HAP-1 (cell line): ENCODE results near the gene RAMACL.

Experiments
- DNase-seq, 2 experiments: peaks; one replicate each; pipeline ENCODE4 v3.0.0-alpha.2; 2016 to 2020; ENCODE audit warnings: low spot score in 2 of 2
- H3K27me3 ChIP-seq: fragments of 250-450 bp; sonication (Bioruptor Pico); 2 replicates; pipeline ENCODE4 v1.5.1; 2020; ENCODE audit warnings: low read depth, mild to moderate bottlenecking, moderate library complexity
- H3K36me3 ChIP-seq: fragments of 250-450 bp; sonication (Bioruptor Pico); replicated peaks from 2 replicates; pipeline ENCODE4 v1.5.1; 2020; ENCODE audit warnings: mild to moderate bottlenecking
- H3K4me1 ChIP-seq: fragments of 250-450 bp; sonication (Bioruptor Pico); 2 replicates; pipeline ENCODE4 v1.5.1; 2020; ENCODE audit warnings: mild to moderate bottlenecking
- H3K4me3 ChIP-seq: fragments of 250-450 bp; sonication (Bioruptor Pico); 2 replicates; pipeline ENCODE4 v1.5.1; 2020; ENCODE audit warnings: mild to moderate bottlenecking, moderate library complexity
- H3K9me3 ChIP-seq: fragments of 250-450 bp; sonication (Bioruptor Pico); 2 replicates; pipeline ENCODE4 v1.5.1; 2020; ENCODE audit warnings: mild to moderate bottlenecking, moderate library complexity
- in situ Hi-C: fragments of 300-500 bp; cut with MboI; formaldehyde crosslinking; loops from 3 replicates; pipeline ENCODE4 v1.14.3; 2020; ENCODE audit warnings: low sequenced_read_pairs, inconsistent platforms, mixed read lengths

Gene RAMACL

GRCh38 chr6:166567107-166567506 lies 19.4 kb downstream of the RAMACL start:
- no peak for DNase-seq
- no peaks in the 10 kb centered on the region for H3K4me1 ChIP-seq
- H3K27me3 ChIP-seq = no peaks in the 10 kb centered on the region
- H3K9me3 ChIP-seq = no peaks in the 10 kb centered on the region
- H3K4me3 ChIP-seq = no peak overlapping the region
- in situ Hi-C loops = no loop called here
- no peaks in the 10 kb centered on the region for H3K36me3 ChIP-seq

GRCh38 chr6:166566026-166567011 lies 20.2 kb downstream of the RAMACL start:
- Histone ChIP-seq H3K4me3 (no peak overlapping the region), H3K9me3 (no peaks in the 10 kb centered on the region), H3K36me3 (no peaks in the 10 kb centered on the region), H3K4me1 (no peaks in the 10 kb centered on the region), H3K27me3 (no peaks in the 10 kb centered on the region)
- in situ Hi-C loops = no loop called here
- DNase-seq = no peak

- Histone ChIP-seq H3K4me3 (no peak overlapping the region), H3K36me3 (no peaks in the 10 kb centered on the region), H3K4me1 (peaks cover 7% of the 10 kb centered on the region), H3K27me3 (no peaks in the 10 kb centered on the region), H3K9me3 (no peaks in the 10 kb centered on the region)
- in situ Hi-C loops = no loop called here
- DNase-seq = no peak
Measured at GRCh38 chr6:166565084-166565967, 21.2 kb downstream of the RAMACL start.

GRCh38 chr6:166563805-166564204 lies 22.7 kb downstream of the RAMACL start:
- H3K9me3 ChIP-seq = no peaks in the 10 kb centered on the region
- in situ Hi-C loops = no loop called here
- H3K4me3 ChIP-seq = no peak overlapping the region
- H3K36me3 ChIP-seq = no peaks in the 10 kb centered on the region
- no peaks in the 10 kb centered on the region for H3K27me3 ChIP-seq
- H3K4me1 ChIP-seq = peaks cover 15% of the 10 kb centered on the region
- no peak for DNase-seq

GRCh38 chr6:166563200-166563599 lies 23.3 kb downstream of the RAMACL start:
- DNase-seq = no peak
- Histone ChIP-seq H3K9me3 (no peaks in the 10 kb centered on the region), H3K4me1 (peaks cover 15% of the 10 kb centered on the region), H3K27me3 (no peaks in the 10 kb centered on the region), H3K36me3 (no peaks in the 10 kb centered on the region), H3K4me3 (no peak overlapping the region)
- in situ Hi-C loops = no loop called here

- H3K36me3 ChIP-seq = no peaks in the 10 kb centered on the region
- in situ Hi-C loops = no loop called here
- DNase-seq = no peak
- H3K4me3 ChIP-seq = no peak overlapping the region
- H3K9me3 ChIP-seq = no peaks in the 10 kb centered on the region
- H3K27me3 ChIP-seq = no peaks in the 10 kb centered on the region
- H3K4me1 ChIP-seq = peaks cover 15% of the 10 kb centered on the region
Measured at GRCh38 chr6:166562726-166563125, 23.8 kb downstream of the RAMACL start.

- in situ Hi-C loops = no loop called here
- DNase-seq = no peak
- H3K4me3 ChIP-seq = no peak overlapping the region
- H3K27me3 ChIP-seq = no peaks in the 10 kb centered on the region
- no peaks in the 10 kb centered on the region for H3K9me3 ChIP-seq
- peaks cover 15% of the 10 kb centered on the region for H3K4me1 ChIP-seq
- no peaks in the 10 kb centered on the region for H3K36me3 ChIP-seq
Measured at GRCh38 chr6:166561771-166562359, 24.6 kb downstream of the RAMACL start.

- H3K4me1 ChIP-seq = peaks cover 15% of the 10 kb centered on the region
- H3K4me3 ChIP-seq = no peak overlapping the region
- peak in 1 of 2 experiments; percentile 36 for DNase-seq
- H3K9me3 ChIP-seq = no peaks in the 10 kb centered on the region
- H3K27me3 ChIP-seq = no peaks in the 10 kb centered on the region
- in situ Hi-C loops = no loop called here
- H3K36me3 ChIP-seq = no peaks in the 10 kb centered on the region
Measured at GRCh38 chr6:166560222-166560621, 26.3 kb downstream of the RAMACL start.

- H3K27me3 ChIP-seq = no peaks in the 10 kb centered on the region
- in situ Hi-C loops = no loop called here
- DNase-seq = no peak
Measured at GRCh38 chr6:166559662-166560061, 26.8 kb downstream of the RAMACL start.

GRCh38 chr6:166559211-166559610 lies 27.3 kb downstream of the RAMACL start:
- Histone ChIP-seq H3K9me3 (no peaks in the 10 kb centered on the region), H3K4me1 (peaks cover 15% of the 10 kb centered on the region), H3K36me3 (no peaks in the 10 kb centered on the region), H3K27me3 (no peaks in the 10 kb centered on the region), H3K4me3 (no peak overlapping the region)
- DNase-seq = no peak
- in situ Hi-C loops = no loop called here

More at GRCh38 chr6:166559662-166560061, 26.8 kb downstream of the RAMACL start:
- Histone ChIP-seq H3K36me3 (no peaks in the 10 kb centered on the region), H3K9me3 (no peaks in the 10 kb centered on the region), H3K4me3 (no peak overlapping the region), H3K4me1 (peaks cover 15% of the 10 kb centered on the region)

- DNase-seq = no peak
- Histone ChIP-seq H3K9me3 (no peaks in the 10 kb centered on the region), H3K4me1 (peaks cover 15% of the 10 kb centered on the region), H3K36me3 (no peaks in the 10 kb centered on the region), H3K27me3 (no peaks in the 10 kb centered on the region), H3K4me3 (no peak overlapping the region)
- in situ Hi-C loops = no loop called here
Measured at GRCh38 chr6:166558156-166559005, 28.1 kb downstream of the RAMACL start.

- DNase-seq = no peak
- no peaks in the 10 kb centered on the region for H3K9me3 ChIP-seq
- no peaks in the 10 kb centered on the region for H3K27me3 ChIP-seq
- no peak overlapping the region for H3K4me3 ChIP-seq
- in situ Hi-C loops = no loop called here
- peaks cover 15% of the 10 kb centered on the region for H3K4me1 ChIP-seq
- H3K36me3 ChIP-seq = no peaks in the 10 kb centered on the region
Measured at GRCh38 chr6:166556863-166557322, 29.6 kb downstream of the RAMACL start.

GRCh38 chr6:166556336-166556735 lies 30.1 kb downstream of the RAMACL start:
- Histone ChIP-seq H3K4me1 (peaks cover 15% of the 10 kb centered on the region), H3K9me3 (no peaks in the 10 kb centered on the region), H3K27me3 (no peaks in the 10 kb centered on the region), H3K4me3 (no peak overlapping the region), H3K36me3 (no peaks in the 10 kb centered on the region)
- no peak for DNase-seq
- in situ Hi-C loops = no loop called here
